Stimulated activated CD4-positive, alpha-beta T cell treated with anti-CD3 and anti-CD28 coated beads, Interleukin-15, amount 100 ng/mL, for 1 hour (primary cell): Measurements from ENCODE around the gene GABRA6.
"Not testable (repeated sequence)": the region's sequence is repeated elsewhere in the genome, so short reads cannot be mapped to it uniquely, and the experiment has no call there.

Experiments used
- DNase-seq, 2 donors: peaks; one replicate each; pipeline ENCODE4 v3.0.0-alpha.2; 2020; ENCODE audit warnings: low read depth in 1 of 2, low spot score in 1 of 2

Gene GABRA6

GRCh38 chr5:161685461-161685860, at the start of gene GABRA6:
TSS of gene GABRA6 (plus strand) at chr5:161685721. CDS start at chr5:161685990, 269 bp downstream.
- no peak for DNase-seq

GRCh38 chr5:161637591-161637990, 47.9 kb upstream of the GABRA6 start:
- no peak for DNase-seq

- DNase-seq = no peak
Observed at GRCh38 chr5:161641444-161641843, 44.1 kb upstream of the GABRA6 start.

DNA sequence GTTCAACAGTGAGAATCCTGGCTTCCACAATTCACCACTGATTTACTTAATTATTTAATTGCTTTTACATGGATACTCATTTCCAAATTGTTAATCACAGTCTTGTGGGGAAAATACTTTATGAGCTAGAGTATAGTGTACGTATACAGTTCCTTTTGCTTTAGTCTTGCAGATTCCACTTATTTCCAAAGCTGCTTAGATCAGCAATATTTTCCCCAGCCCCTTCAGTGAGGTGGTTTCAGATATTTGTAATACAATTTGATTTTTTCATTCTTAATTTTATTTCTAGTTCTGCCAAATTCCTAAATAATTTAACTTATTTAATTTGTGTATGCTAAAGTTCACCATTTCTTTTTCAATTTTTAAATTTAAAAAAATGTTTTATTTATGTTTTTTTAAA, 40.3 kb upstream of the GABRA6 start:
- no peak for DNase-seq

DNA sequence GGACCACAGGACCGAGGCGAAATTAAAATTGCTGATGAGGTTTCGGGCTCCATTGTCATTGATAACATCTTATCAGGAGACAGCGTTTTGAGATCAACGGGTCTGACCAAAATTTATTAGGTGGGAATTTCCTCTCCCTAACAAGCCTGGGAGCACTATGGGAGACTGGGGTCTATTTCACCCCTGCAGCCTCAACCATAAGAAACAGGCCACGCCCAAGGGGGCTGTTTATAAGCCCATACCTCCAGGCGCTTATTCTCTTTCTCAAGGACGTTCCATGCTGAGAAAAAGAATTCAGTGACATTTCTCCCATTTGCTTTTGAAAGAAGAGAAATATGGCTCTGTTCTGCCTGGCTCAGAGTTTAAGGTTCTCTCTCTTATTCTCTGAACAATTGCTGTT, 33.6 kb upstream of the GABRA6 start:
- DNase-seq = not testable (repeated sequence)

- DNase-seq = no peak
Observed at GRCh38 chr5:161660806-161661205, 24.7 kb upstream of the GABRA6 start.

DNA sequence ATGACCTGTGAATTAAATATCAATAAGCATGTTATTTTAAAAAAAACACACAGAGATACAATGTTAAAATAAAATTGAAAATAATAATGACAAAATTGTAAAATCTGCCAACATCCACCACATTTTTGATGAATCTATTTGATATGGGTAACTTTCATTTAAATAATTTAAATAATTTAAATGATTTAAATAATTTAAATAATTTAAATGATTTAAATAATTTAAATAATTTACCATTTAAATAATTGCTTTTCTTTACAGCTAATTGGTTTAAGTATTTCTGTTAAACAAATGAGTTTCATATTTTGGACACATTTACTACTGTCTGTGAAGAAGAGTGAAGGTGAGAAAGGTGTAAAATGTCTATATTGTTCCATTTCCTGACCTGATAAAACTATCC, 22.1 kb upstream of the GABRA6 start:
- DNase-seq = no peak

DNA sequence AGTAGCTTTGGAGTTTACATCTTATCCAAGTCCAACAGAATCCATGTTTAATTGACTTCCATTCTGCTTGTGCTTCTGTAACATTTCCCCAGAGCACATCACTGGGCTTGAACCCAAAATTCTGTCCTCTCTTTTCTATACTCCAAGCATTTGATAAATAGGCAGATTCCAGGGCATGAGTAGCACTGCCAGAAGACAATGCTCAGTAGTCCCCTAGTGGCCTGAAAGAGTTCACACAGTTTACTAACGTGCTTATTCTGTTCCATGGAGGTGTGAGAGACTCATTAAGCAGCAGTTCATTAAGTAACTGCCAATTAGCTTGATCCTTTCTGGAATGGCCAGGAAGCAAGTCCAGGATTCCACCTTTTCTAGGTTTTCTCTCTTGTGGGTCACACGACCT, 9.4 kb upstream of the GABRA6 start:
- no peak for DNase-seq

DNA sequence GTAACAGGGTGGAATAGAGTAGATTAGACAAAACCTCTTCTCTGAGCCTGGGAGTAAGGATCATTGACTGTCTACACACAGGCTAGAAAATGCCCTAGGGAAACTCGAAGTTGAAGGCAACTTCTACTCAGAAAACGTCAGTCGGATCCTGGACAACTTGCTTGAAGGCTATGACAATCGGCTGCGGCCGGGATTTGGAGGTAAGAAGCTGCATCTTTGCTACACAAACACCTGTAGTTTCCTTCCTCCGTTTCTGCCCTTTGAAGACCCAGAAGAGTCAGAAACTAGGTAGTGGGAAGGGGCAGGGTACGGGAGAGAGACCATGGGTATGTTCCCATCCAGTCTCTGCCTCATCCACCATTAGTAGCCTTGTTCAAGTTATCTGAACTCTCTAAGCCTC, 628 bp downstream of the GABRA6 start:
- DNase-seq = no peak

- DNase-seq = no peak
Observed at GRCh38 chr5:161686881-161687280, 1.4 kb downstream of the GABRA6 start.

GRCh38 chr5:161687316-161687715, 1.8 kb downstream of the GABRA6 start:
- DNase-seq = no peak

DNA sequence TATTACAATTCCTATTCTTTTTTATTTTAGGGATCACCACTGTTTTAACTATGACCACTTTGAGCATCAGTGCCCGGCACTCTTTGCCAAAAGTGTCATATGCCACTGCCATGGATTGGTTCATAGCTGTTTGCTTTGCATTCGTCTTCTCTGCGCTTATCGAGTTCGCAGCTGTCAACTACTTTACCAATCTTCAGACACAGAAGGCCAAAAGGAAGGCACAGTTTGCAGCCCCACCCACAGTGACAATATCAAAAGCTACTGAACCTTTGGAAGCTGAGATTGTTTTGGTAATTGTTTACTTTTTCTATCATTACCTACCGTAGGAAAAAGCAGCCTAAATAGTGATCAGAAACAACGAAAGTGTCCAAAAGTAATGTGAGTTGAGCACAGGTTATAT, 6.4 kb downstream of the GABRA6 start:
- DNase-seq = no peak

DNA sequence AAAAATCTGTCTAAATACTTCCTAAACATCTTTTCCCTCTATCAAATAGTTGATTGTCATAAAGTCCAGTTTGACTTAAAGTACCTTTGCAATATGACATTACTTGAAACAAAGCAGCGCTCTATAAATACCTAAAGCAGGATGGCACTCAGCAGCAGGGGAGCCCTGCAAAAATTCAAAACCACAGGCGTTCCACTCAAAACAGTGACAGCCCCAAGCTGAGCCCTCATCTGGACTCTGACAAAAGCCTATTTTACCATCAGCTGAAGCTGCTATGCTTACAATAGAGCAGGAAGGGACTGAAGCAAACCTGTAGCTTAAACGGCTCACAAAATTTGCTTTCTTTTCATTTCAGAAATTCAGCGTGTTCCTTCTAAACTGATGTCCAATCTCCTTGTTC, 11.5 kb downstream of the GABRA6 start:
- no peak for DNase-seq

DNA sequence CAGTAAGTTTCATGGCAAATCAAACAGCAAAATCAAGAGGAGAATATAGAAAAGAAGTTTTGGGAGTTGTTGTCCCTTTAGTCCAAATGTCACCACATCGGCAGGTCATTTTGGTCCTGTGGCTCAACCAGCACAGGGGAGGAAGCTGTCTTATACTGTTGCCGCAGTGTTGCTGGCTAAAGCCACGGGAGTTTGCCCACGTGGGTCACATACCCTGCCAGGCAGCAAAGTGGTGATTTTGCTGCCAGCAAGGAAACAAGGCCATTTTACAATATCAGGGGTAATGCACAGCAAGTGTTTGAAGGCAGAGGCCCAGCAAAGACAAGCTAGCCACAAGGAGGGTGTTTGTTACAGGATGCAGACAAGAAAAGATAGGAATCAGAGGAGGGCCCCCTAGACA, 14.5 kb downstream of the GABRA6 start:
- DNase-seq = no peak

- no peak for DNase-seq
Observed at GRCh38 chr5:161703528-161703927, 18.0 kb downstream of the GABRA6 start.

DNA sequence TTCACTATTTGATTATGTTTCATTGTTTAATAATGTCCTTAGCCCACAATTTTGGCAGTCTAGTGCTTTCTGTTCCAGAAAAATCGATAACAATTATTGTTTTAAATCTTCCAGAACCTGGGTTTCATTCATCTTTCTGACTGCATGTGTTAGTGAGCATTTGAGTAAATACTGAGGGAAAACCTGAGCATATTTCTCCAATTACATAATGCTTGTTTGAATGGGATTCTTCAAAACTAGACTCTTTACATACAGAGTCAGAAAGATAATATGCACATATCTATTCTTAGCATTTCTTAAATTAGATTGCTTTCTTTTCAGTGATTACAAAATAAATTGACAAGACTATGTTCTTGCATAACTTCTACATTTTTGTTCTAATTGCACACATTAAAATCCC, 21.9 kb downstream of the GABRA6 start:
- DNase-seq = no peak

DNA sequence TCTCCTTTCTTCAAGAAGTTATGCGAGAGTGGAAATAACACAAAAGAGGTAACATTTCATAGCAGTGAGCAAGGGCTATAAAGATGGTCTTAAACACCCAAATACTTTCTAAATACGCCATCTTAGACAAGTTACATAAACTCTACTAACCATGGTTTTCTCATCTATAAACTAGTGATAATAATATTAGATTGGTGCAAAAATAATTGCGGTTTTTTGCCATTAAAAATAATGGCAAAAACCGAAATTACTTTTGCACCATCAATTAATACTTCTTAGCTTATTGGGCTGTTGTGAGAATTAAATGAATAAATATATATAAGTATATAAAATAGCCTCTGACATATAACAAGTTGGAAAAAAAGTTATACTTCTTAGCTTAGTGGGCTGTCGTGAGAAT, 23.7 kb downstream of the GABRA6 start:
- DNase-seq = no peak

DNA sequence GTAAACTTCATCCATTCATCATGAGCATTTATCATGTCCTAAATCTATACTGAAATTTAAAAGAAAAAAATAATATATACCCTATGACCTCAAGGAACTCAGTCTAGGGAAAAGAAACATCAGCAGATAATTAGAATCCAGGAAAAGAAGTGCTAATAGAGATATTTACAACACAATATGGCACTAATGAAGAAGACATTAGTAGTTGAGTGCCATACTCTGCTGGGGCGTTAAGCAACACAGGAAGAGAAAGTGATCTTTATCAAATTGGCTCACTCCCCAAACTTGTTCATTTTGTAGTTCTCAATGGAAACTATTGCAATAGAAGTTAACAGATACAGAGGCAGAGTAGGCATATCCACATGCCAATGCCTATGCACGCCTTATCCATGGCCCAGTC, 27.5 kb downstream of the GABRA6 start:
- no peak for DNase-seq

DNA sequence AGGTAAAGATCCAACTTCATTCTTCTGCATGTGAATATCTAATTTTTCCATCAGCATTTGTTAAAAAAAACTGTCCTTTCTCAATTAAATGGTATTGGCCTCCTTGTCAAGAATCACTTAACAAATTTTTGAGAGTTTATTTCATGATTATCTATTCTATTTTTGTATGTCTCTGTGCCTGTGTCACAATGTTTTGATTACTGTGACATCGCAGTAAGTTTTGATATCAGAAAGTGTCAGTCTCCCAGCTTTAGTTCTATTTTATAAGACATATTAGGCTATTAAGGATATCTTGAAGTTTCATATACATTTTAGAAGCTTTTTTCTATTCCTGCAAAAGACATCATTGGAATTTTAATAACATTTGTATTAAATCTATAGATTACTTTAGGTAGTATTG, 33.6 kb downstream of the GABRA6 start:
- DNase-seq = no peak

GRCh38 chr5:161720460-161720859, 34.9 kb downstream of the GABRA6 start:
- no peak for DNase-seq

- no peak for DNase-seq
Observed at GRCh38 chr5:161734741-161735140, 49.2 kb downstream of the GABRA6 start.

- DNase-seq = no peak
Observed at GRCh38 chr5:161740433-161740832, 54.9 kb downstream of the GABRA6 start.

DNA sequence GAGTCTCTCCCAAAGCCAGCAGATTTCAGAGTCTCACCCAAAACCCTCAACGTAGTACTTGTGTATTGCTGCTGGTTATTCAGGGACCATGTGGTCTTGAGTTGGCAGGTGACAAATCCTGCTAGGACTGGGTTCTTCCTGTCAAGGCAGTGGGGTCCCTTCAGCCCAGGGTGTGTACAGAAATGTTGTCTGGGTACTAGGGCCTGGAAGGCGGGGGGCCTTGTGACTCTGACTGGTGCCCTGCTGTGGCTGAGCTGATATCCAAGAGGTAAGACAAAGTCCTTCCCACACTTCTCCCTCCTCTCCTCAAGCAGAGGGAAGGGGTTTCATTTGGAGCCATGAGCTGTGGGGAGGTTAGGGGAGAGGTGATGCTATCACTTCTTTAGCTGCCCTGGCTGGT, 58.8 kb downstream of the GABRA6 start:
- DNase-seq = no peak

DNA sequence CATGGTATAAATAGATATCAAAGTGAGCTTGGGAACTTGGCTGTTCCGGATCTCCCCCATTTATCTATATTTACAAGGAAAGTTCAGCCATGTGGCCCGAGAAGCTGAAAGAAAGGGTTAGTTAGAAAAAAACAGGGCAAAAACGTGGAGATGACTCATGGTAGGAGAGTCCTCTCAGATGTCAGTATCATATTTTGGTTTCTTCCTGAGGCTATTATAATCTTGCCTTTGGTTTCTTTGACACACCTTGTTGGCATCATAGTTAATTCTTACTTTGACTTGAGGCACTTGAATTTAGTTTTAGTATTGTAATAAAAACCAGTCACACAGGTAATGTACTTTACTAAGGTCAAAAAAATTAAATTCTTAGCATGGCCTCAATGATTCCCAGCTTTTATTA, 59.9 kb downstream of the GABRA6 start:
- DNase-seq = no peak
